GM13977 (cell line): ENCODE measurements around the gene LGI2.
"Not testable (repeated sequence)": the region's sequence is repeated elsewhere in the genome, so short reads cannot be mapped to it uniquely, and the experiment has no call there.

Experiments used
- DNase-seq: peaks from one replicate; pipeline ENCODE4 v3.0.0; 2012; ENCODE audit warnings: low spot score
- CTCF ChIP-seq: IDR thresholded peaks from 2 replicates; pipeline ENCODE4 v1.5.1; 2012; ENCODE audit warnings: mild to moderate bottlenecking, control low read depth; ENCODE audit not compliant: insufficient read depth; ENCODE audit errors: extremely low read depth, missing control alignments
- in situ Hi-C: fragments of 300-500 bp; cut with MboI; formaldehyde crosslinking; loops from one replicate; pipeline ENCODE4 v1.12.0; 2022; ENCODE audit warnings: low sequenced_read_pairs, low pct_unique_long_range_greater_than_20kb, mixed read lengths, inconsistent platforms; ENCODE audit not compliant: unreplicated experiment

Gene LGI2

GRCh38 chr4:25069014-25069413, 38.3 kb upstream of the LGI2 start:
- TF ChIP-seq CTCF: no peak
- in situ Hi-C loops: no loop called here
- DNase-seq: no peak

GRCh38 chr4:25068386-25068785, 37.6 kb upstream of the LGI2 start:
- in situ Hi-C loops: no loop called here
- no peak for DNase-seq
- no peak for TF ChIP-seq CTCF

GRCh38 chr4:25065932-25066590, 35.3 kb upstream of the LGI2 start:
- DNase-seq: no peak
- in situ Hi-C loops: no loop called here
- TF ChIP-seq CTCF: no peak

DNA sequence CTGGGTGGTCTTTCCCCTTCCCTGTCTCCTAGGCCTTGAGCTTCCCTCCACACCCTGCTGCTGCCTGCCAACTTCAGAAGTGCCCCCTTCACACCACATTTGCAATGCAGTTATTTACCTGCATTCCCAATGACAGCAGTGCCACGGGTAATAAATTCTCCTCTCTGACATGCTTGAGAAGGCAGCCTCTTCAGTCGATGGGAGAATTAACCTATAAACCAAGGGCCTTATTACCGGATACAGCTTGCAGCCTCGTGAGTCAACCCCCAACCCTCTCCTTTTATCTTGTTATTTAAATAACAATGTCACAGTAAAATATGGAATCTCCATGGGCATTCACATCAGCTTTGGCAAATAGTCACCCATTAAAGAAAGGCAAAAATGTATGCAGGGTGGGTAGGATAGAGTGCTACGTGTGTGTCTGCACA, 34.7 kb upstream of the LGI2 start:
- no peak for TF ChIP-seq CTCF
- in situ Hi-C loops: no loop called here
- no peak for DNase-seq

DNA sequence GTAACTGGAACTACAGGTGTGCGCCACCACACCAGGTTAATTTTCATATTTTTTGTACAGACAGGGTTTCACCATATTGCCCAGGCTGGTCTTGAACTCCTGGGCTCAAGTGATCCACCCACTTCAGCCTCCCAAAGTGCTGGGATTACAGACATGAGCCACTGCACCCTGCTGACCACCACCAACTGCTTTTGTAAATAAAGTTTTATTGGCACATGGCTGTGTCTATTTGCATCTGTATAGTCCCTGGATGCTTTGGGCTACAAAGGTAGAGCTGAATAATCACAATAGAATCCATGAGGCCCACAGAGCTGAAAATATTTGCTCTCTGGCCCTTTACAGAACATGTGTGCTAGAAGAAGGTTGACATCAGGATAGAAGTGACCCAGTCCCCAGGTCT, 33.7 kb upstream of the LGI2 start:
- in situ Hi-C loops, DNase-seq: not testable (repeated sequence)

- DNase-seq: no peak
- TF ChIP-seq CTCF: no peak
- in situ Hi-C loops: no loop called here
Observed at GRCh38 chr4:25063116-25063515, 32.4 kb upstream of the LGI2 start.

DNA sequence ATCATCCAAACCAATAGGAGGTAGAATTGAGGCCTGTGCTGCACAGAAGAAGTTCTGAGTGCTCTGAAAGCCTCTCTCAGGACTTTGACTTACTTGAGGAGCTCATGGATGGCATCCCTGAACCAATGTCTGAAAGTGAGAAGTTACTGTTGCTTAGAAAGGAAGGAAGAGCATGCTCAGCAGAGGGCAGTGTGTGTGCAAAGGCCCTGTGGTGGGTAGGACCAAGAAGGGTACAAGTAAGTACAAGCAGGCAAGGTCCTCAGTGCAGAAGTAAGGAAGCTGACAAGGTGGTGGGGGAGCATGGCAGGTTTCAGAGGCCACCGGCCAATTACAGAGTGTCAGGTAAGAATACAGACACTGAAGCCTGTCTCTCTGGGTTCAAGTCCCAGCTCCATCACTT, 31.4 kb upstream of the LGI2 start:
- no peak for DNase-seq
- no peak for TF ChIP-seq CTCF
- in situ Hi-C loops: no loop called here
